AG08396 (cell line): ENCODE results near the gene KLHDC1.
"Not testable (repeated sequence)": the region's sequence is repeated elsewhere in the genome, so short reads cannot be mapped to it uniquely, and the experiment has no call there.

Experiments used
- DNase-seq: peaks from one replicate; pipeline ENCODE4 v3.0.0; 2012; ENCODE audit warnings: low spot score, mixed read lengths

KLHDC1 gene

DNA sequence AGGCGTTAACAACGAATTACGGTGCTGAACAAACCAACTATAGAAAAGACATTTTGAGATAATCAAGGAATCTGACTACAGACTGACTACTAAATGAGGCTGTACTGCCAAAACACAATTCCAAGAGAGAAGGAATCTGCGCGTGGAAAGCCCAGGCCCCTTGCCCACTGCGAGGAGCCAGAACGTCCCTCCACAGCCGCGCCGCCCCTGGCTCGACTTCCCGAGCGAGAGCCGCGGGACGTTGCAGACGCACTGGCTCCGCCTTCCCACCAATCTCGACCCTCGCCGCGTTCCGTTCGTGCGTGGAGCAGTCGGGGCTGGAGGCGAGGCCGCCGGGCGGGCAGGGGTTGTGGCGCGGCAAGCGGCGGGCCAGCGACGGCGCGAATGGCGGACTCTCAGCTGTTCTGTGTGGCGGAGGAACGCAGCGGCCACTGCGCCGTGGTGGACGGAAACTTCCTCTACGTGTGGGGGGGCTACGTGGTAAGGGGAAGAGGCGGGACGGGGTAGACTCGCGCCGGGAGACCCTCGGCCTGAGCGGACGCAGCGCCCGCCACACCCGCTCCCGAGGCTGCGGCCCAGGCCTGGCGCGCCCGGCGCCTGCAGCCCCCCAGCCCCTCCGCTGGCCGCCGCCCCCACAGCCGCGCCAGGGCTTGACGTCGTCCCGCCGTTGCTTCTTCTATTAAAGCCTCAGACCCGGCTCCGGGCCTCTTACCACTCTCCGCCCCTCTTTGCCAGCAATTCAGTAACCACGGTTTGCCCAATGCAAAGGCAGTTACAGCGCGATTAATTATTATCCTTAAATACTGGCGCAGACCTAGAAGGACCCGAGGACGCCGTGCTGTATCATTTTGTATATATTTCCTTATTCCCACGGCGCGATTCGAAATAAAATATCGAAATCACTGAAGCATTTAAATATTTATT, at the start of gene KLHDC1:
KLHDC1 (plus strand) TSS at position 310 of the 924 bp plus-strand sequence; CDS start at position 385, 75 bp downstream.
- DNase-seq, result peak; percentile 85

DNA sequence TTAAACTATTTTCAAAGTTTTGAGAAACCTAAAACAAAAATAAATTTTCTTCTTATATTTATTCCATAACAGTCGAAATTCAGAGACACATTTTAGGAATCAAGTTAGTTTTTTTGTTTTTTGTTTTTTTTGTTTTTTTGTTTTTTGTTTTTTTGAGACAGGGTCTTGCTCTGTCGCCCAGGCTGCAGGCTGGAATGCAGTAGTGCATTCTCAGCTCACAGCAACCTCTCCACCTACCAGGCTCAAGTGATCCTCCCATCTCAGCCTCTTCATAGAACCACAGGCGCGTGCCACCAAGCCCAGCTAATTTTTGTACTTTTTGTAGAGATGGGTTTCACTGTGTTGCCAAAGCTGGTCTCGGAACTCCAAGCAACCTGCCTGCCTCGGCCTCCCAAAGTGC, 39.4 kb upstream of the KLHDC1 start:
- no peak for DNase-seq

GRCh38 chr14:49654511-49654910, 38.4 kb upstream of the KLHDC1 start:
- DNase-seq, result no peak

DNA sequence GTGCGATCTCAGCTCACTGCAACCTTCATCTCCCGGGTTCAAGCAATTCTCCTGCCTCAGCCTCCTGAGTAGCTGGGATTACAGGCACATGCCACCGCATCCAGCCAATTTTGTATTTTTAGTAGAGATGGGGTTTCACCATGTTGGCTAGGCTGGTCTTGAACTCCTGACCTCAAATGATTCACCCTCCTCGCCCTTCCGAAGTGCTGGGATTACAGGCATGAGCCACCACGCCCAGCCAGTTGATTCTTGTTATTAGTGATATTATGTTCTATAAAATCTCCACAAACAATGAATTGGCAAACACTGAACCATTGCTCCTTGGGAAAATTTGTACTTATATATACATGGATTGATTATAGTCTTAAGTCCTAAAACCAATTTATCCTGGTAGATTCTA, 35.4 kb upstream of the KLHDC1 start:
- not testable (repeated sequence) for DNase-seq

DNA sequence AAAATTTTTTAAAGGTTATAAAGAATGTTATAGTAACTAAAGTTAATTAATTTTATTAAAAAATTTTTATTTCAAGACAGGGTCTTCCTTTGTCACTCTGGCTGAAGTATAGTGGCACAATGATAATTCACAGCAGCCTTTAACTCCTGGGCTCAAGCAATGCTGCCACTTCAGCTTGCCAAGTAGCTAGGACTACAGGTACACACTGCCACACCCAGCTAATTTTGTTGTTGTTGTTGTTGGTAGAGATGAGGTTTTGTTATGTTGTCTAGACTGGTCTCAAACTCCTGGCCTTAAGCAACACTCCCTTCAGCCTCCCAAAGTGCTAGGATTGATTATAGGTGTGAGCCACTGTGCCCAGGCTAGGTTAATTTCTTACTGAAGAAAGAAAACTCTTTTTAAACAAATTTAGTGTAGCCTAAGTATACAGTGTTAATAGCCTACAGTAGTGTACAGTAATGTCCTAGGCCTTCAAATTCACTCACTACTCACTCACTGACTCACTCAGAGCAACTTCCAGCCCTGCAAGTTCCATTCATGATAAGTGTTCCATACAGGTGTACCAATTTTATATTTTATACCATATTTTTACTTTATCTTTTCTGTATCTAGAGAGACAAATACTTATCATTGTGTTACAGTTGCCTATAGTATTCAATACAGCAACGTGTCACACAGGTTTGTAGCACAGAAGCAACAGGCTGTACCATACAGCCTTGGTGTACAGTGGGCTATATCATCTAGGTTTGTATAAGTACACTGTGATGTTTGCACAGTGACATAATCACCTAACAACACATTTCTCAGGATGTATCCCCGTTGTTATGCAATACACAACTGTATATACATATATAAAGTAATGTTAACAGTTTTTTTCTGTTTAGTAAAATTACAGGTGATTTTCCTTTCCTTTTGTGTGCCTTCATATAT, 33.1 kb upstream of the KLHDC1 start:
- DNase-seq, result no peak

DNA sequence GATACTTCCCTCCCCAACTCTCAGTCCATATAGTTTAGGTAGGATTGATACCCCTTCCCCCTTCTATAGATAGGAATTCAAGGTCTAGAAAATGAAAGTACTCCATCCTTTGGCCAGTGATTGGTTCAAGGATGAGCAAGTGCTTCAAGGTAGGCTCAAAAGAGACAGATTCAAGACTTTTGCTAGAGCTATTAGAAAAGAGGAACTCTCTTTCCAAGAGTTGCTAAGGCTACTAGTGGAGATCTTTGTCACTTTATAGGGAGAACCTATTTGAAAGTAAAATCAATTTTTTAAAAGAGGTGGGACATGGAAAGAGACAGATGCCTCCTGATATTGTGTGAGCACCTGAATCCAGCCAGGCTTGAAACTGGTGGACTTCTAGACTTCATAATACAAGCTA, 22.4 kb upstream of the KLHDC1 start:
- DNase-seq, result no peak

DNA sequence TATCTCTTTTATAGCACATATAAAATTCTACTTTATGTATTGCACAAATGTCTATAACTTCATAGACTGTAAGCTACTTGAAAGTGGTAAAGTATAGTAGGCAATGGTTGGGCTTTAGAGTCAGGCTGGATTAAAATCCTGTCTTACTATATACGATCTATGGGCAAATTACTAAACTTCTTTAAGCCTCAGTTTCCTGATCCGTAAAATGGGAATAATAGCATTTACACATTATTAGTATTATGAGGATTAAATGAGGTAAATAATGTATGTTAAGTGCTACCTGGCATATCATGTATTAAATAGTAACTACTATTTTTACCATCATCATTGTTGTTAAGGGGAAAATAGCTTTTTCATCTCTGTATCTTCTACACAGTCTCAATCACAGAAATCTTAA, 19.3 kb upstream of the KLHDC1 start:
- no peak for DNase-seq

DNA sequence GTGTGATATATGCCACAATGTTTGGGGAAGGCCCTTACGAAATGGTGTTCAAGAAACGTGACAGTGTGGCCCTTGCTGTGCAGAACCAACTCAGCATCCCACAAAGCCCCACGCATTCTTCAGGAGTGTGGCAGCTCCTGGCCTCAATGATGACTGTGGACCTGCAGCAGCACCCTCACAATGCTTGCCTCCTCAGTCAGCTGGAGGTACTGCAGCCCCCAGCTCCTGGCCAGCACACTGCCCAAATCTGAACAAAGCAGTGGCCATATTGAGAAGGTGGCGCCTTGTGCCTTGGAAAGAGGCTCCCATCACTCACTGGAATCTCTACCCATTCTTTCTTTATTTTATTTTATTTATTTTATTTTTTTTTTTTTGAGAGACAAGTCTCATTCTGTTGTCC, 15.3 kb upstream of the KLHDC1 start:
- peak; percentile 9 for DNase-seq

GRCh38 chr14:49679271-49679670, 13.6 kb upstream of the KLHDC1 start:
- peak; percentile 13 for DNase-seq

DNA sequence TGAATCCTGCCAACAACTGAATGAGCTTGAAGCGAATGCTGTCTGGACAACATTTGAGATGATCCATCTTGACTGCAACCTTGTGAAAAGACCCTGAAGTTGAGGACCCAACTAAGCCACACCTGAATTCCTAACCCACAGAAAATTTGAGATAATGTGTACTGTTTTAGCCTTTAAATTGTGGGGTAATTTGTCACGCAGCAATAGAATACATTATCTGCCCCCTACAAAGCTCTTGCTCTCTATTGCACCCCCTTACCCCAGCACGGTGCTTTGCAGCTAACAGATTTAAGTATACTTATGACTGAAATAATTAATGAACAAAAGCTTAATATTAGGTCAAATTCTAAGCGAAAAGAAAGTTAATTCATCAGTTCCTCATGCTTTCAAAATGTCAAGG, 6.5 kb upstream of the KLHDC1 start:
- DNase-seq, result no peak

GRCh38 chr14:49687942-49688700, 4.8 kb upstream of the KLHDC1 start, which contains the start of gene POLE2:
Gene POLE2 (minus strand): TSS chr14:49688214. CDS start chr14:49688203, 11 bp downstream.
- DNase-seq, result peak; percentile 86

DNA sequence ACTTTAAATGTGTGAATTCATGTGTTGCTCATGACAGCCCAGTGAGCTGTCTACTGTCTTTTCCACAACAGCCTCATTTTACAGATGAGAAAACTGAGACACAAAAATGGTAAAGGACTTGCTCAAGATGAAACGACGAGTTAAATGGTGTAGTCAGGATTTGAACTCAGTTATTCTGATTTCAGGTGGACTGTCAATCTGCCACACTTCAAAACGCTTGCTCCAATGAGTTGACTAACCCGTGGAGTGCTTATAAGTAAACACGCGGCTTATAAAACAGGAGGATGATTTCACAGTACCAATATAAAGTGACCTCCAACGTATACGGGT, 4.3 kb upstream of the KLHDC1 start:
- no peak for DNase-seq

DNA sequence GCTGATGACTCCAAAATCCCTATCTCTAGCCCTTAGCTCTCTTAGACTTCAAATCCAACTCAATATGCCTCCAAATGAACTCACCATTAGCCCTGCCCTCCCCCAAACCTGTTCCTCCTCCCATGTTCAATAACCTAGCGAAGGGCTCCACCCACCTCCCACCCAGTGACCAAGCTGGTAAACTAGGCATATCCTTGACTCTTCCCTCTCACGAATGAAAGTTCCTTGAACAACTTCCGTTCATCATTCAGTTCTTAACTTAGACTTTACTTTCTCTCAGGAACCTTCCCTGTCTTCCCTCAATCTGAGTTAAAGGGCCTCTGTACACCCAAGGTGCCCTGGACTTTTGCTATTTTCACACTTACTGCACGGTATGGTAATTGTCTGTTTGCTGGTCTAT, 1.9 kb upstream of the KLHDC1 start:
- no peak for DNase-seq

GRCh38 chr14:49692193-49692757, 645 bp upstream of the KLHDC1 start:
- DNase-seq, result no peak

- not testable (repeated sequence) for DNase-seq
Observed at GRCh38 chr14:49693735-49694124, 810 bp downstream of the KLHDC1 start.

GRCh38 chr14:49702725-49703124, 9.8 kb downstream of the KLHDC1 start:
- DNase-seq, result no peak

GRCh38 chr14:49703965-49704364, 11.0 kb downstream of the KLHDC1 start:
- no peak for DNase-seq

DNA sequence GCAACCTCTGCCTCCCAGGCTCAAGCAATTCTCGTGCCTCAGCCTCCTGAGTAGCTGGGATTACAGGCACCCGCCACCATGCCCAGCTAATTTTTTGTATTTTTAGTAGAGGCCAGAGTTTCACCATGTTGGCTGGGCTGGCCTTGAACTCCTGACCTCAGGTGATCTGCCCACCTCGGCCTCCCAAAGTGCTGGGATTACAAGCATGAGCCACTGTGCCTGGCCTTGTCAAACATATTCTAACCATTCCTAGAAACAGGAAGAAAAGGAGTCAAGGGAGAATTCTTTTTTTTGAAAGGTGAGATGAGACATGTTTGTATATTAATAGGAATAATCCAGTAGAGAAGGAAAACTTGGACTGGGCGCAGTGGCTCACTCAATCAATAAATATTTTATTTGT, 11.6 kb downstream of the KLHDC1 start:
- not testable (repeated sequence) for DNase-seq

GRCh38 chr14:49710993-49711392, 18.1 kb downstream of the KLHDC1 start:
- DNase-seq, result not testable (repeated sequence)

DNA sequence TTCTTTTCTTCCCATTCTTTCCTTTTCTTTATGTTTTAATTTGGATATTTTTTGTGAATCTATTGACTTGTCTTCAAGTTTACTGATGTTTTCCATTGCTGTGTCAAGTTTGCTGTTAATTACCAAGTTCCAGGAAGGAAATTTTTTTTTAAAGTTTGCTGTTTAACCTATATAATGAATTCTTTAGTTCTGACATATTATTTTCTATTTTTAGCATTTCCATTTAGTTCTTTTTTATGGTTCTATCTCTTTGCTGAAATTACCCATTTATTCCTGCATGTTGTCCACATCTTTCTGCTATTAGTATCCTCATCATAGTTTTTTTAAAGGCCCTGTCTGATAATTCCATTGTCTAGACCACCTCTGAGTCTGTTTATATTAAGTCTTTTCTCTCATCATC, 27.8 kb downstream of the KLHDC1 start:
- DNase-seq, result no peak

GRCh38 chr14:49721733-49722435, 29.0 kb downstream of the KLHDC1 start:
- not testable (repeated sequence) for DNase-seq
